GM23338 (cell line): ENCODE data around the gene ANKRD44.

Experiments used
- CREB1 ChIP-seq: fragments of 250-450 bp; sonication (Bioruptor Pico); IDR thresholded peaks from 2 replicates; pipeline ENCODE4 v1.5.0; 2020; ENCODE audit warnings: low read depth, mild to moderate bottlenecking, moderate library complexity
- CTCF ChIP-seq, 2 experiments: fragments of 200-600 bp in 1 of 2; sonication (generic) in 1 of 2; conservative IDR thresholded peaks; 2 replicates each; pipeline versions ENCODE4 v1.5.1 to v1.6.1; 2016 to 2017; ENCODE audit warnings: antibody characterized with exemption in 2 of 2, low read depth in 2 of 2, mild to moderate bottlenecking in 2 of 2, moderate library complexity in 1 of 2
- EZH2 ChIP-seq: fragments of 200-600 bp; sonication (generic); IDR thresholded peaks from one replicate; pipeline ENCODE4 v1.8.0; 2017; ENCODE audit warnings: antibody characterized with exemption, mild to moderate bottlenecking, low read depth; ENCODE audit not compliant: unreplicated experiment
- POLR2AphosphoS5 ChIP-seq: IDR thresholded peaks from 2 replicates; pipeline ENCODE4 v1.6.1; 2016; ENCODE audit warnings: antibody characterized with exemption, low read depth

DNA sequence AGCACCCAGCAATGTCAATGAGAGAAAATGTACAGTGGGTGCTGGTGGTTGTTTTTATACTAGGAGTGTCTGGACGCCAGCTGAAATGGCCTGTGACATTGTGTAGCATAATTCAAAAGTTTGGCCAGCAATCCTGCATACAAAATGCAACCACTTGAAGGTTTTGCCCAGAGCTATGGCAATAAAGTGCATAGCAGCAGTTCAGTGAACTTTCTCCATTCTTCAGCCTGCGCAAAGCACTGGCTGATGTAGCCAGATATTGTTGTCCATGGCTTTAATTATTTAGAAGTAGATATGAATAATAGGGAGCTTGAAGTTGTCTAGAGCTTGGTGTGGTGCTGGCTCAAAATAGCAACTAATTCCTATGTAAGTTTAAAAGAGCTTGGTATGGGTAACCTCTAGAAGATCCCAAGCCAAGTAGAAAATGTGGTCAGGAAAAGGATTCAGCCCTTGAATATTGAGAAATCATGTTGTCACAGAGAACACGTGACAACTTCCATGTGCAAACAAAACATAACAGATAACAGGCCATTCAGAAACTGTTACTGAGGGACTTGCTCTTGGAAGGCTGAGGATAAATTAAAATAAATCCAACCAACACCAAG lies 350.7 kb downstream of the ANKRD44 start:
- no peak for TF ChIP-seq CTCF (conservative IDR thresholded peaks at IDR 0.05; ENCODE audit: low read depth in 2 of 2)
- TF ChIP-seq CREB1, result no peak
- no peak for TF ChIP-seq POLR2AphosphoS5
- no peak for TF ChIP-seq EZH2
